GM12891 (cell line): ENCODE measurements around the gene PLCE1.

Experiments used
- DNase-seq: peaks from one replicate; pipeline ENCODE4 v3.0.0; 2011; ENCODE audit warnings: low spot score; ENCODE audit not compliant: insufficient read length
- FAIRE-seq: peaks from 2 replicates; lab custom pipeline; 2011; peaks lifted over from hg19 to GRCh38; lab: Jason Lieb, UNC
- PAX5 ChIP-seq: IDR thresholded peaks from 2 replicates; pipeline ENCODE4 v1.6.1; 2011; ENCODE audit warnings: low read length, moderate library complexity, mild to moderate bottlenecking; ENCODE audit not compliant: insufficient read depth, severe bottlenecking
- POLR2A ChIP-seq: IDR thresholded peaks from 2 replicates; pipeline ENCODE4 v1.6.1; 2011; ENCODE audit warnings: low read depth, low read length, control low read depth
- POLR2AphosphoS5 ChIP-seq: IDR thresholded peaks from 2 replicates; pipeline ENCODE4 v1.6.1; 2011; ENCODE audit warnings: low read depth, low read length, control low read depth
- POU2F2 ChIP-seq: IDR thresholded peaks from 2 replicates; pipeline ENCODE4 v1.6.1; 2011; ENCODE audit warnings: low read depth, mild to moderate bottlenecking, control low read depth, low read length, moderate library complexity
- SPI1 ChIP-seq: IDR thresholded peaks from 2 replicates; pipeline ENCODE4 v1.6.1; 2011; ENCODE audit warnings: low read depth, low read length, control low read depth
- TAF1 ChIP-seq: IDR thresholded peaks from 2 replicates; pipeline ENCODE4 v1.6.1; 2011; ENCODE audit warnings: low read depth, low read length, control low read depth

The PLCE1 gene

GRCh38 chr10:94003488-94003887 lies 9.8 kb downstream of the PLCE1 start:
- TF ChIP-seq POU2F2 (no peak), SPI1 (no peak), POLR2AphosphoS5 (no peak), TAF1 (no peak), POLR2A (no peak), PAX5 (no peak)
- FAIRE-seq: no peak

GRCh38 chr10:94005050-94005449 lies 11.3 kb downstream of the PLCE1 start:
- no peak for DNase-seq
- no peak for TF ChIP-seq TAF1
- TF ChIP-seq POLR2AphosphoS5: no peak
- TF ChIP-seq PAX5: no peak
- no peak for TF ChIP-seq POU2F2
- FAIRE-seq: no peak

More at GRCh38 chr10:94003488-94003887, 9.8 kb downstream of the PLCE1 start:
- no peak for DNase-seq

GRCh38 chr10:94006591-94007550 lies 13.1 kb downstream of the PLCE1 start:
- DNase-seq: no peak
- no peak for TF ChIP-seq TAF1
- no peak for TF ChIP-seq POLR2A
- TF ChIP-seq PAX5: no peak
- TF ChIP-seq POU2F2: no peak
- no peak for TF ChIP-seq POLR2AphosphoS5
- no peak for TF ChIP-seq SPI1
- FAIRE-seq: no peak

GRCh38 chr10:94008526-94008925 lies 14.8 kb downstream of the PLCE1 start:
- DNase-seq: no peak
- TF ChIP-seq POU2F2 (no peak), PAX5 (no peak), POLR2A (no peak), SPI1 (no peak), POLR2AphosphoS5 (no peak), TAF1 (no peak)

GRCh38 chr10:94010116-94010515 lies 16.4 kb downstream of the PLCE1 start:
- TF ChIP-seq TAF1: no peak
- TF ChIP-seq PAX5: no peak
- DNase-seq: no peak
- no peak for FAIRE-seq

More at GRCh38 chr10:94008526-94008925, 14.8 kb downstream of the PLCE1 start:
- no peak for FAIRE-seq

- FAIRE-seq (no peak), DNase-seq (no peak)
- TF ChIP-seq PAX5 (no peak), POU2F2 (no peak), POLR2A (no peak), POLR2AphosphoS5 (no peak), TAF1 (no peak), SPI1 (no peak)
Measured at GRCh38 chr10:94010886-94011285, 17.2 kb downstream of the PLCE1 start.

- DNase-seq (no peak), FAIRE-seq (no peak)
- no peak for TF ChIP-seq TAF1
- no peak for TF ChIP-seq SPI1
- TF ChIP-seq POLR2AphosphoS5: no peak
- TF ChIP-seq PAX5: no peak
Measured at GRCh38 chr10:94011296-94011695, 17.6 kb downstream of the PLCE1 start.

- TF ChIP-seq POLR2AphosphoS5: no peak
- TF ChIP-seq TAF1: no peak
- TF ChIP-seq PAX5: no peak
- no peak for TF ChIP-seq POU2F2
- no peak for TF ChIP-seq POLR2A
- no peak for TF ChIP-seq SPI1
- no peak for DNase-seq
- no peak for FAIRE-seq
Measured at GRCh38 chr10:94012834-94013233, 19.1 kb downstream of the PLCE1 start.

GRCh38 chr10:94013331-94013760 lies 19.6 kb downstream of the PLCE1 start:
- DNase-seq (no peak), FAIRE-seq (no peak)
- TF ChIP-seq PAX5 (no peak), TAF1 (no peak), POU2F2 (no peak), POLR2AphosphoS5 (no peak), SPI1 (no peak), POLR2A (no peak)

- FAIRE-seq: no peak
- TF ChIP-seq SPI1 (no peak), POLR2AphosphoS5 (no peak), POU2F2 (no peak), PAX5 (no peak), POLR2A (no peak), TAF1 (no peak)
- no peak for DNase-seq
Measured at GRCh38 chr10:94014304-94014703, 20.6 kb downstream of the PLCE1 start.
